Pulmonary artery endothelial cell (primary cell): ENCODE measurements around the gene PLPPR3. TPM values are rescaled to one million over a fixed set of nuclear protein-coding genes. Genes with fewer than 3 reads are reported as not detected.

Experiments used
- DNase-seq: peaks from one replicate; pipeline ENCODE4 v3.0.0-alpha.2; 2011; ENCODE audit warnings: low read depth, low spot score
- total RNA-seq: library from RNA; depleted of rRNA; stranded (reverse); fragments of >200 nt; gene quantifications from 2 replicates; pipeline ENCODE4 v1.2.3, GENCODE V29; 2014

Gene PLPPR3
- total RNA-seq, 1 donor from 2014 or later, result 0.33 TPM

DNA sequence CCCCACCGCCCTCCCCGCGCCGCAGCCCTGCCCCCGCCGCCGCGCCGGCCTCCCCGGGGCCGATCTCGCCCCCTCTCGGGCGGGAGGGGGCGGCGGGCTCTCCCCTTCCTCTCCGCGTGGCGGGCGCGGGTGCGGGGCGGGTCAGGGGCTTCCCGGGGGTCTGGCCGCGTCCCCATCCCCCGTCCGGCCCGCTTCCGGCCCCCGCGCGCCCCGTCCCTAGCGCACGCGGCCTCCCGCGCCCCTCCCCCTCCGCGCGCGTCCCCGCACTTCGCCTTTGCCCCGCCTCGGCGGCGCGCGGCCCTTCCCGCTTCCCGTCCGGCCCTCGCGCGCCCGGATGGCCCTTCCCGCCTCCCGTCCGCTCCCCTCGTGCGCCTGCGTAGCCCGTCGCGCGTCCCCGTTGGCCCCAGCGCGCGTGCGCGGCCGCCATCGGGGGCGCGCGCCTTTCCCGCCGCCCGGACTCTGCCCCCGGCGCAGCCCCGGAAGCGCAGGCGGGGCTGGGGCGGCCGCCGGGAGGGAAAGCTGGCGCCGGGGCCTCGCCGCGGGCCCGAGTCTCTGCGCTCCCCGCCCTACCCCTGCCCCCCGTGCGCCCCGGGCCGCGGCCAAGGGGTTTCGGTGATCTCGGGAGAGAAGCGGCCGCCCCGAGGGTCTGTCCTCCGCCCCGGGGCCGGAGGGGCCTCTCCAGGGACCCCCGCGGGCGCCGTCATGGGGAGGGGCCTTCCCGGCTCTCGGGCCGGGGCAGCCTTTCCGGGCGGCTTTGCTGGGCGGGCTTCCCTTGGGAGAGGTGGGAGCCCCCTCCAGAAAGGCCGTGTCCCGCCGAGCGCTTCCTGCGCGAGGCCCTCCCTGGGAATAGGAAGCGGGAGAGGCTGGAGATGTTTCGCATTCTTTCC lies 24.0 kb downstream of the PLPPR3 start:
- DNase-seq, result peak; percentile 49

DNA sequence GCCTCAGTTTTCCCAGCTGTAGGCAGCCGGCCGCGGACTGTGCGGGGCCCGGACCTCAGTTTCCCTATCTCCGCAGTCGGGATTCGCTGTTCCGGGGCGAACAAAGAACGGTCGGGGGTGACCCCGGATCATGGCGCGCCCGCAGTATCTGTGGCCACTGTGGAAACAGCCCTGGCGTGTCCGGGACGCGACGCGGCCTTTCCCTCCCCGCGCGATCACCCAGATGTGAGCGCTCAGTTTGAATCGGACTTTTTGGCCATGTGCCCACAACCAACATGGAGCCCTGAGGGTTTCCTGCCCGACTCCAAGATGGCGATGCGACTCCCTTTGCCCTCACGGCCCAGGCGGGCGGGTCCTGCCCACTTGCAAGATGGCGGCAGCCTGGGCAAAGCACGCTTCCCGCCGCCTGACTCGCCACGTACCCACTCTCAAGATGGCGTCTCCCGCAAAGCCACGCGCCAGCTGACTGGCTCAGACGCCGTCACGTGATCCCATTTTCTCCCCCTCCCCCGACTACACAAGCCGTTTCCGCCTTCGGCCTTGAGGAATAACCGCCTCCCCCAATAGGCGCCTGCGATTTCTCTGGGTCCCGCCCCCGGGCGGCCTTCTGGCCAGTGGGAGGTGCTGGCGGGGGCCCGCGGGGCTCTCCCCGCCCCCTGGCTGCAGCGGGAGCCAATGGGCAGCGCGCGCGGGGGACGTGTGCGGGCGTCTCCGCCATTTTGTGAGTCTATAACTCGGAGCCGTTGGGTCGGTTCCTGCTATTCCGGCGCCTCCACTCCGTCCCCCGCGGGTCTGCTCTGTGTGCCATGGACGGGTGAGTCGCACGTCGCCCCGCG lies 24.8 kb downstream of the PLPPR3 start, which contains the start of gene PTBP1:
TSS of gene PTBP1 (plus strand) at position 761 of the 836 bp plus-strand sequence. CDS start at position 807, 46 bp downstream.
- DNase-seq, result peak; percentile 100

DNA sequence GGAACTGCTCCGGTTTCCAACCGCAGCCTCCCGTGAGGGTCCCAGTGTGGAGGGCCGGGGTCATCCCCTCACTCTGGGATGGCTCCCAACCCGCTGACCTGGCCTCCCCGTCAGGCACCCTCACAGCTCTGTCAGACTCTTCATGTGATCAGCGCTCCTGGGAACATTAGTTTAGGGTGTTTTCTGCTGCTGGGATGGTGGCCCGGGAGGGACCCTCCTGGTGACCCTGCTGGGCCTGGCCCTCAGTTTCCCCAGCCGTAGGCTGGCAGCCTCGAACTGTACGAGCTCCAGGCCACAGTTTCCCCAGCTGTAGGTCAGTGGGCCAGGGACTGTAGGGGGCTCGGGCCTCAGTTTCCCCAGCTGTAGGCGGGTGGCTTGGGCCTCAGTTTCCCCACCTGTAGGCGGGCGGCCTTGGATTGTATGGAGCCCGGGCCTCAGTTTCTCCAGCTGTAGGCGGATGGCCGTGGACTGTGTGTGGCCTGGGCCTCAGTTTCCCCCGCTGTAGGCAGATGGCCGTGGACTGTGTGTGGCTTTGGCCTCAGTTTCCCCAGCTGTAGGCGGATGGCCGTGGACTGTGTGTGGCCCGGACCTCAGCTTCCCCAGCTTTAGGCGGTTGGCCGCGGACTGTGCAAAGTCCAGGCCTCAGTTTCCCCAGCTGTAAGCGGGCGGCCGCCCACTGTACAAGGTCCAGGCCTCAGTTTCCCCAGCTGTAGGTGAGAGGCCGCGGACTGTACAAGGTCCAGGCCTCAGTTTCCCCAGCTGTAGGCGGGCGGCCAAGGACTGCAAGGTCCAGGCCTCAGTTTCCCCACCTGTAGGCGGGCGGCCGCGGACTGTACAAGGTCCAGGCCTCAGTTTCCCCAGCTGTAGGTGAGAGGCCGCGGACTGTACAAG lies 25.8 kb downstream of the PLPPR3 start:
- DNase-seq, result no peak

DNA sequence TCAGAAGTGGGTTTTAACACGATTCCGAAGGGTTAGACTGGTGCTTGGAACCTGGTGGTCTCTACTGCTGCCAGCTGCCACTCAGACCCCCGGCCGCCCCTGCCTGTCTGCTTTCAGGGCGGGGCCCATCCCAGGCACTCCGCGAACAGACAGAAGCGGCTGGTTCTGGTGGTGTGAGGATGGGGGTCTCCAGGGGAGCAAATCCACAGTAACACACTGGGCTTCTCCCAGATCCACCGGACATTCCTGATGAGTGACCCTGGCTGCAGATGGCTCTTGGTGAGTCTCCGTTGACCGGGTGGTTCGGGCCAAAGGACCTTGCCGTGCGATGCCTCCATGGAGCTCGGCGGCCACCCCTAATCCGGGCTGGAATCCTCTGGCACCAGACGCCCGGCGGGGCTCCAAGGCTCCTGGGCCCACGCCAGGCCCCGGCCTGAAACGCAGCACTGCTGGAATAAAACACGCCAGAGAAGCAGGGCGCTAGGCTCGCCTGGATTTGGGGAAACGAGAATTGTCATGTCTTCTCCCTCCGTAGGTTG lies 26.6 kb downstream of the PLPPR3 start:
- no peak for DNase-seq

DNA sequence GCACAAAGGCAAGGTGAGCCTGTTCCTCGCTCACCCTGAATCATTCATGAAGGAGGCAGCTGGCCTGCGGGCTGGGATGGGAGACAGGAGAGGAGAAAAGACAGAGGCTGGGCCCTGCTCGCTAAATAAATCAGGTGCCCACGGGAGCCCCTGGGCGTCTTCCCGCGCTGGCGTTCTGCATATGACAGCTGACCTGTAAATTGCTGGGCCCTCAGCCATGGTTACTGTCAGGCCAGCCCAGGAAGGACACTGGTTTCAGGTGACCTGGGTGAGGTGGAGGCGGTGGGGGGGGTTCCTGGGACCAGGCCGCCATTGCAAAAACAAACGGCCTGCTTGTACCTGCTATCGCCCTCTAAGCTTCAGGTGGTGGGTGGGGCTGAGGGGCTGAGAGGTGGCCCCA lies 27.9 kb downstream of the PLPPR3 start:
- DNase-seq, result no peak

DNA sequence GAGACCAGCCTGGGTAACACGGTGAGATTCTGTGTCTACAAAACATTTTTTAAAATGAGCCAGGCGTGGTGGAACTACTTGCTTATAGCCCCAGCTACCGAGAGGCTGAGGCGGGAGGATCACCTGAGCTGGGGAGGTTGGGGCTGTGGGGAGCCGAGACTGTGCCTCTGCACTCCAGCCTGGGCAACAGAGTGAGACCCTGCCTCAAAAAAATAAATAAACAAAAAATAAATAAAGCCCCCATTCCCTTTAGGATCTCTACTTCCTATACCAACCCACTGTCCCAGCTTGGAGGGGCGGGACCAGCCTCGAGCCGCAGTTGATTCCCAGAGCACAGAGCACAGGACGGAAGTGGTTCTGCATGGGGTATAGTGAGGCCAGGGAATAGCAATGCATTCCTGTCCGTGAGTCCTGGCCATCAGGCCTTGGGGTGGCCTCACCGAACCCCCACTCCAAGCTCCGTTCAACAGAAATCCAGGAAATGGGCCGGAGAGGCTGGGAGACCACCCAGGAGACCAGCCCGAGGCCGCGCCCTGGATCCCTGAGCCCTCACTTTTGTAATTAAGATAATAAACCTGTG lies 29.4 kb downstream of the PLPPR3 start:
- DNase-seq, result no peak

DNA sequence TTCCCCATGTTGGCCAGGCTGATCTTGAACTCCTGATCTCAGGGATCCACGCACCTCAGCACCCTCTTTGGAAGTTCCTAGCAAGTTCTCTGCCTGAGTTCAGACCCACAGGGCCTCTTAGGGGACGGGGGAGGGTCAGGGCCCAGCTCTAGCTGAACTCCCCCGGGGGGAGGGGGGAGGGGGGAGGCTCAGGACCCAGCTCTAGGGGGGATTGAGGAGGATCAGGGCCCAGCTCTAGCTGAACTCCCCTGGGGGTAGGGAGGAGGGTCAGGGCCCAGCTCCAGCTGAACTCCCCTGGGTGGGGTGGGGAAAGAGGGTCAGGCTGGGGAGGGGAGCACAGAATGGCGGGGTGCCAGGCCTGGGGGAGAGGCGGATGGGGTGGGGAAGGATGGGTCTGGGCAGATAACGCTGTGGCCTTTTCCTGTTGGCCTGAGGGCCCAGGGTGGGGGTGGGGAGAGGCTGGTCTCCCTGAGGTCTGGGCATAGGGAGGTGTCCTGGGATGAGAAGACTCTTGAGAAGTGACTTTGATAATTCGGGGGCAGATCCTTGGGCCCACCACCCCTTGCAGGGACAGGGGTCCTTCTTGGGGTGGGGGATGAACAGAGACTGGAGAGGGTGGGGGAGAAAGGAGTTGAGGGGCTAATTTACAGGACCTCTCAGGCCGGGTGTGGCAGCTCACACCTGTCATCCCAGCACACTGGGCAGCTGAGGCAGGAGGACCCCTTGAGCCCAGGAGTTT lies 30.0 kb downstream of the PLPPR3 start:
- DNase-seq, result no peak

DNA sequence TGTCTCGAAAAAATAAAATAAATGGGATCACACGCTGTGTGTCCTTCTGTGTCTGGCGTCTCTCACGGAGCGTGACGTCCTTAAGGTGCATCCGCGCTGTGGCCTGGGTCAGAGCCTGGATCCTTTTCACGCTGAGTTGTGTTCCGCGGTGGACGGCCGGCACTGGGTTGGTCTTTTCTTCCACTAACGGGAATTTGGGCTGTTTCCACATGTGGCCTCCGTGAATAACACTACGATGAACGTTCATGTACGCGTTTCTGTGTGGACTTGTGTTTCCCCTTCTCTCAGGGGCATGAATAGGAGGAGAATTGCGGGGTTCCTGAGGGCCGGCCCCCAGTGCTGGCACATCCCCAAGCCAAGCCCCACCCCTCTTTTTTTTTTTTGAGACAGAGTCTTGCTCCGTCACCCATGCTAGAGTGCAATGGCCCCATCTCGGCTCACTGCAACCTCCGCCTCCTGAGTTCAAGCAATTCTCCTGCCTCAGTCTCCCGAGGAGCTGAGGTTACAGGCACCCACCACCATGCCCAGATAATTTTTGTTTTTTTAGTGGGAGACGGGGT lies 30.7 kb downstream of the PLPPR3 start:
- DNase-seq, result no peak

DNA sequence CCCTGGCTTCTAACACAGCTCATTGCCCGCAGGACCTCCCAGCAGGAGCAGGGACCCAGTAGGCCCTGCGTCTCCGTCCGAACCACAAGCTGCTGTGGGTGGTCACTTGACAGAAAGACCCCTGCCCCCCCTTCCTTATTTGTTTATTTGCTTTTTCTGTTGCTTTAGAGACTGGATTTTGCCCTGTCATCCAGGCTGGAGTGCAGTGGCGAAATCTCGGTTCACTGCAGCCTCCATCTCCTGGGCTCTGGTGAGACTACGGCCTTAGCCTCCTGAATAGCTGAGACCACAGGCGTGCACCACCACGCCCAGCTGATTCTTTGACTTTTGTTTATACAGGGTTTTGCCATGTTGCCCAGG lies 32.1 kb downstream of the PLPPR3 start:
- no peak for DNase-seq

DNA sequence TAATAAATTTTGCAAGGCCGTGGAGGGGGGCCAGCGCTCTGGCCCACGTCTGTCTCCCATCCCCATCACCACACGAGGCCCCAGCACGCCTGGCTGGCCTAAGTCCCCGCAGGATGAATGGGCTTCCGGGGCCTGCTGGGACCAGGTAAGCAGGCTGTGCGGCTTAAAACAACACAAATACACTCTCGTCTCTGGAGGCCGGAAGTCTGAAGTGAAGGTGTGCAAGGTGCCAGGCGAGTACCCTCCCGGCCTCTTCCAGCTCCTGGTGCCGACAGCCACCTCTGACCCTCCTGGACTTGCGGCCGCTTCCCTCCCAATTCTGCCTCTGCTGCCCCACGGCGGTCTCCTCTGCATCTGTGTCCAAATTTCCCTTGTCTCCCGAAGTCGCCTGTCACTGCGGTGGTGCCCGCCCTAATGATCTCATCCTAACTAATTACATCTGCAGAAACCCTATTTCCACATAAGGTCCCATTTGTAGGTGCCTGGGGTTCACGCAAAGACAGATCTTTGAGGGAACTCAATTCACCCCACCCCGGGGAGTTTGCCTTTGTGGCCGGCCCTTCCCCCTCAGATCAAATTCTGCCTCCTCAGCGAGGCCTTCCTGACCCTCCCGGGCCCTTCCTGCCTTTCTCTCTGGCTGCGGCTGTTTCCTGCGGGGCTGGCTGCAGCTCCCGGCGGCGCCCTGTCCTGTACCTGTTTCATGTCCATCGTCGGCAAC lies 32.6 kb downstream of the PLPPR3 start:
- DNase-seq, result no peak

DNA sequence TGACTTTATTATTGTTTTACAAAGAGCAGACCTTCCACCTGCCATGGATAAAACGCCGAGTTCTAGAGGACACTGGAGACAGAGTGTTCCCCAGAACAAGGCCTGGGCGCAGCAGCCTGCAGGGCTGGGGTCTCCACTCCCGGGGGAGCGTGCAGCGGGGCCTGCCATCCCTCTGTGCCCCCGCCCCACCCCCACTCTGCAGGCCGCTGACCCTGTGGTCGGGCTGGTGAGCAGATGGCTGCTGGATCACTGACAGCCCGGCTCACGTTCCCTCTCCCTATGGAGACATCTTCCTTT lies 33.1 kb downstream of the PLPPR3 start:
- DNase-seq, result no peak

DNA sequence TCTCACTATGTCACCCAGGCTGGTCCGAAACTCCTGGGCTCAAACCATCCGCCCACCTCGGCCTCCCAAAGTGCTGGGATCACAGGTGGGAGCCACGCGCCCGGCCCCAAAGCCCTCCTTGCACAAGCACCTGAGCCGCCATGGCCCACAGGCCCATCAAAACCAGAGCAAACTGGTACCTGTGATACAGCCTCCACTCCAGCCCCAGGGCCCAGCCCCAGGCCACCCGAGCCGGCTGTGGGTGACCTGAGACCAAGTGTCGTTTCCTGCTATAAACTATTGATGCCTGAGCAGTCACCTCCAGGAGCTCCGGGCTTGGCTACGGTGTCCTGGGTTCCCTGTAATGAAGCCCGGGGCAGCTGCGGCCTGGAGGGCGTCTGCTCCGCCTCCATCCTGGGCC lies 34.2 kb downstream of the PLPPR3 start:
- DNase-seq, result no peak

DNA sequence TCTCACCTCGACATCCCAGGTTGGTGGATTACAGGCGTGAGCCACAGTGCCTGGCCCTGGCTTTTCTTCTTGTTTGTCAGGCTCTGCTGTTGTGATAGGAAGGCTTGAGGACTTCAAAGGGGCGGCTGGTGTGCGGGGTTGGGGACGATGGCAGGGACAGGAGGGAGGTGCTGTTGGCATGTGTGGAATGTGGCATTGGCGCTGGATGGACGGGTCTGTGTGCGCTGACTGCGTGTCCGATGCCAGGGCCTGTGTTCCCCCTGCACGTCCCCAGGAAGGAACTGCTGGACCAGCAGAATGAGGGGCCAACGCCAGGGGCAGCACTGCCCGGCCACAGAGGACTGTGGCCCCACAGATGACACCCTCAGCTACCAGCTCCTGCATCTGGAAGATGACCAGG lies 37.2 kb downstream of the PLPPR3 start:
- DNase-seq, result no peak

DNA sequence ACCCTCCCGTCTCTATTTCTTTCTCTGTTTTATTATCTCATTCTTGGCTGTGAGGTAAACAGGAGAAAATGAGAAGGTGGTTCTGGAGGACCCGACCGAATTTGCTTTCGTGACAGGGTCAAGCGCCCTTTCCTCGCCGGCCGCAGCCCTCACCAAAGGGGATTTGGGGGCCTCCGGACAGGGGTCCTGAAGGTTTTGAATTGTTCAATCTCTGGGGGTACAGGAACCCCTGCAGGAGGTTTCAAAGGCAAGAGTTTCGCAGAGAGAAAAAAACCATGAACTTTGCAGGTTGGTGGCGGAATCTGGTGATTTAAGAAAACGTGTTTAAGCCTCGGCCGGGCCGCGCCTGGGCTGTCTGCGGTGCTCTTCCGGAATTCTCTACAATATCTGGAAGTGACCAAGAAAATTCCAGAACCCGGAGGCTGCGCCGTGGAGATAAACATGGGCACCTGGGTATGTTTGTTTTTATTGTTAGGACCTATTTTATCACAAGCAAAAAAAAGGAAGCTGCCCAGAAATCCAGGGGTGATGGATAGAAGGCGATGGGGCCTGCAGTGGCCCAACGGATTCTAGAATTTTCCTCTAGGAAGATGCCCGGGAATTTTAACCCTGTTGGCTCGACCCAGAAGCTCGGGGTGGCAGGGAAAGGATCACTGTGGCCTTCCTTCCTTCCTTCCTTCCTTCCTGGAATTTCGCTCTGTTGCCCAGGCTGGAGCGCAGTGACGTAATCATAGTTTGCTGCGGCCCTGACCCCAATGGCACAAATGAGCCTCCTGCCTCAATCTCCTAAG lies 38.7 kb downstream of the PLPPR3 start:
- peak; percentile 75 for DNase-seq

DNA sequence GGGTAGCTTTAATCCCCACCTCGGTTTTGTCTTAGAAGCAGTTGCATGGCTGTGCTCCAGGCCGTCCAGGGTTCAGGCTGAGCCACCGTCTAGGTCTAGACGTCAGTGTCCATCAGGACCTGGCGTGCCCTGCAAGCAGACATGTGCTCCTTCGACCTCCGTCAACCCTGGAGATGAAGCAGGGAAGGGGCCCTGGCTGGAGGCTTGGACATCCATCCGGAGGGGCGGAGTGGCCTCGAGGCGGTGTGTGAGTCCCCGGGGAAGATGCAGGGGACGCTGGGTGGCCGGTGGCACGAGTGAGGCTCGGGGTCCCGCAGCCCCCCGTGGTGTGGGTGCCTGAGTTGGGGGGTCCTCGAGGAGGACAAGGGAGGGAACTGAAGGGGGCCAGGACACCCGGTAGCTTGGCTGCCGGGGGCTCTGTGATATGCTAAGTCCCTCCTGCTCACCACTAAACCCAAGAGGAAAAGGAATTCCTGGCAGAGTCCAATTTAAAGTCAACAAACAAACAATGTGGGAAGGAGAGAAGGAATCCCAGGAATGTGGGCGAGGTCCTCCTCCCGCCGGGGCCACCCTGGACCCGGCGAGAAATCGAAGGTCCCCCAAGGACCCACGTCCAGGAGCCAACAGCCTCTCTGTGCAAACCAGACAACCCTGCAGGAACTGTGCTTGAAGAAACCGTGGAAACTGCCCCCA lies 39.4 kb downstream of the PLPPR3 start:
- DNase-seq, result peak; percentile 60

DNA sequence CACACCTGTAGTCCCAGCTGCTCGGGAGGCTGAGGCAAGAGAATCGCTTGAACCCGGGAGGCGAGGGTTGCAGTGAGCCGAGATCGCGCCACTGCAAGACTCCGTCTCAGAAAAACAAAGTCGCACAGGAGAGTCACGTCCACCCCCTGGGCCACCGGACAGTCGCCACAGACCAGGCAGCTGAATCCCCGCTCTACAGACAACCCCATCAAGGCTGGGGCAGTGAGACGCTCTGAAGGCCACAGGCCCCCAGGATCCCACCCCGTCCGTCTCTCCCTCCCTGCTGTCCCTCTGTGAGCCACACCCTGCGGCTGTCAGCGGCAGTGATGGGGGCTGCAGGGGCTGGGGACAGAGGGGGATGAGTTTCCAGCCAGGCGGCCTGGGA lies 40.0 kb downstream of the PLPPR3 start:
- DNase-seq, result no peak

DNA sequence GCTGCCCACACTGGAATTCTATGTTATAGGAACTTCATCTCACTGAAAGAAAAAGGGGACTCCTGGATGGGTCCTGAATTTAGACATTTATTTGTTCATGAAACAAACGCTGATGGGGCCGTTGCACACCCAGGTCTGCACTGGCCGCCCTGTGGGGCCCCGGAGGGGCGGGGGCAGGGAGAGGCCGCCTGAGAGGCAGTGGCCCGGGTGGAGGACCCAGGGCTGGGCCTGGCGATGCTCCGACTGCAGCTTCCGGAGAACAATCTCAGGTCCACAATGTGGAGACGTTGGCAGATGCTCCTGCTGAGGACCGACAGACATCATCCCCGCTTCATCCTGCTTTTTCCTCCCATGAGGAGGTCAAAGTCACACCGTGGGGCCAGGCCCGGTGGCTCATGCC lies 40.8 kb downstream of the PLPPR3 start:
- DNase-seq, result no peak
